SKM-1 treated with dmso at 0.1 percent for 144 hours (cell line): ENCODE data around the gene PLA2G2D.

Experiments used
- DNase-seq: peaks from one replicate; lab custom pipeline; 2025; ENCODE audit not compliant: unreplicated experiment; lab: John Stamatoyannopoulos, UW

PLA2G2D gene

GRCh38 chr1:20115479-20115878 lies 3.9 kb downstream of the PLA2G2D start:
- DNase-seq: no peak

DNA sequence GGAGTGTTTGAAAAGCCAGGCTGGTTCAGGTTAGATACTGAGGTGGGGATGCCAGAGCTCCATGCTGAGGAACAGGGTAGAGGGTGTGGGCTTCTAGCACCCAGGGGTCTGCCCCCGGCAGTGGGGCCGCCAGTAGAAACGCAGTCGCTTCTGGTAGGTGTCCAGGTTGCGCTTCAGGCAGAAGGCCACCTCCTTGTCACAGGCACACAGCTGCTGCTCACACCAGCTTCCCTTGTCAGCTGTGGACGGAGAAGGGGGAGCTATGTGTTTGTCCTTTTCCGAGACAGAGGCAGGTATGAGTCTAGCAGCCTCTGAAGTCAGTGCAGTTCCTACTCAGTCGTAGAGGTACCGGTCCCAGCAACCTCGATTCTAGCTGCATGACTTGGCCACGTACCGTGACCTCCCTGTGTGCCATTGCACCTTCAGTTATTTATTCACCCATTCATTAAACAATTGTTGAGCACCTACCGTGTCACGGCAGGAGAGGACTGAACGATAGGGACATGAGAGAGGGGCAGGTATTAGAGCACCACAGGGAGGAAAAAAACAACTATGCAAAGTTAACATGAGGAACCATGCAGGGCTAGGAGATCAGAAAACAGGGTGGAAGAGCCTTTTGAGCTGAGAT lies 5.2 kb downstream of the PLA2G2D start:
- no peak for DNase-seq

GRCh38 chr1:20112279-20113000 lies 6.9 kb downstream of the PLA2G2D start:
- no peak for DNase-seq

DNA sequence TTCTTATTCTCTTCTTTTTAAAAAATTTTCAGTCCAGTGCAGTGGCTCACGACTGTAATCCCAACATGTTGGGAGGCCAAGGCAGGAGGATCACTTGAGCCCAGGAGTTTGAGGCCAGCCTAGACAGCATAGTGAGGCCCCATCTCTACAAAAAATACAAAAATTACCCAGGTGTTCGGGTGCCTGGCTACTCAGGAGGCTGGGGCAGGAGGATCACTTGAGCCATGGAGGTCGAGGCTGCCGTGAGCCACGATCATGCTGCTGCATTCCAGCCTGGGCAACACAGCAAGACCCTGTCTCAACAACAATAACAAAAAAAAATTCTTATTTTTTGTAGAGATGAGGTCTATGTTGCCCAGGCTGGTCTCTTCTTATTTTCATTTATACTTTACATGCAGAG lies 7.9 kb downstream of the PLA2G2D start:
- no peak for DNase-seq

DNA sequence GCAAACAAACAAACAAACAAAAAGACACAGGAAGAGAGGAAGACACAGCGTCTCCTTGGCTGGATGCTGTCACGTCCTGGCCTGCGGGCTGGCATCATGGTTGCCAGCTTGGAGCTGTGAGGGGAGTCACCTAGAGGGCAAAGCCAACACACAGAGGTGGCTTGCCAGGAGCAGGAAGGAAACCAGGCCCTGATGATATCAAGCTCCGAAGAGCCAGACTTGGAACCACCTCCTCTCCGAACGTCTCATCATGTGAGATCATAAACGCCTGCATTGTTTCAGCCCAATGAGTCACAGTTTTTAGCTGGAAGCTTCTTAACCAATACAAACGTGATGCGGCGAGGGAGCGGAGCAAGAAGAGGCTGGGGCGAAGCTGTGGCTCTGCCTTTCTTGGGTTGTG lies 8.7 kb downstream of the PLA2G2D start:
- no peak for DNase-seq

DNA sequence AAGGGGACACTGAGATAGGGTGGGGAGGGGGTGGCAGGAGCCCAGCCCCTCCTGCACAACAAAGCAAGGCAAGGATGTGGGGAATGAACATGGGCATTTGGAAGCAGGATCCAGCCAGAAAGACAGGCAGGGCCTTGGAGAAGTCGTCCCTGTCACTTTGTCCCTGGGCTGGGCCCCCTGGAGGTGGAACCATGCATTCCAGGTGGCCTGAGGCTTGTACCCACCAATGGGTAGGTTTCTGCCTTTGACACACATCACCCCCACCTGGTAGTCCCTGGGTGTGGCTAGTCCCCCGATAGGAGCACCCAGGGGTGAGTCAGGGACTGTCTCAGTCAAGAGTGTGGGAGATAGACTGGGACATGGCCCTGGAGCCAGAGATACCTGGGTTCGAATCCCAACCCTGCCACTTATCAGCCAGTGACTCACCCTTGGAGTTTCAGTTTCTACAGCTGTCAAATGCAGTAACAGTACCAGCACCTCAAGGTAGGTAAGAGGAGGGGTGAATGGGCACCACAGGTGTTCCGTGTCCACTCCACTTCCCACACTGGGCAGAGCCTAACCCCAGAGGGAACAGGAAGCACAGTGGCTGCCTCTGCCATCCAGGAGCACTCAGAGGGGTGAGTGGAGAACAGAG lies 10.0 kb downstream of the PLA2G2D start:
- DNase-seq: no peak

- no peak for DNase-seq
These were observed 10.8 kb downstream of the PLA2G2D start for GRCh38 chr1:20108366-20109123.

GRCh38 chr1:20107796-20108195 lies 11.5 kb downstream of the PLA2G2D start:
- DNase-seq: no peak

DNA sequence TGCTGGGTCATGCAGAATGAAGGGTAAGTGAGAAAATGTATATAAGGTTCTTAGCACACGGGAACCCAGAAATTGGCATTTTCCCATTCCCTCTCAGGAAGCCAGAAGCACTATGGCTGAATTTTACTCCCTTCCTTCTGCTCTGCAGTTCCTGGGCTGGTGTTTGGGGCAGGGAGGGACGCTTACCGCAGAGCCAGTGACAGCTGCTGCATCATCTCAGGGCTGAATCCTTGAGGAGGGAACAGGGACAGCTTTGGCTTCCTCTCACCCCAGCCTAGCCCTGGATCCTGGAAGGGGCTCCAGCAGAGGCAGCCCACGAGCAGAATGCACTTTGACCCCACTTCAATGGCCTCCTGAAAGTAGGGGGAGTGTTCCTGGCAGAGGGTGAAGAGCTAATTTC lies 12.0 kb downstream of the PLA2G2D start:
- DNase-seq: no peak

GRCh38 chr1:20105856-20106255 lies 13.5 kb downstream of the PLA2G2D start:
- DNase-seq: no peak

DNA sequence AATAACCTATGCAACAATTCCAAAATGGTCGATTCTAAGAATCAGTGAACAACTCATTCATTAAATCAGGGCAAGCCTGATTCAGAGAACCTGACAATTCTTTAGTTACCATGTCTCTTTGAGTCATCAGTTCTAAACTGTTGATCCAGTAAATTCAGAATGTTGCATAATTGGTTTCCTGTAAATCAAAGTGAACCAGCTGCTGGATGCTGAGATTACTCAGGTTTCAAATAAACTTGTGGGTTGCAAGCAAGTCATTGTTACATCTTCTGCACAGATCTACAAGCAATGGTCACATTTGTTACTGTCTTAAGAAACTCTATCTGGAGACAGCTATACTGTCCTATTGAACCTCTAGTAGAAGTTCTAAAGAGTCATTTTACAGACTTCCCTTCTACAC lies 16.5 kb downstream of the PLA2G2D start:
- no peak for DNase-seq

- DNase-seq: peak; percentile 60
These were observed 18.5 kb downstream of the PLA2G2D start for GRCh38 chr1:20100632-20101355.

GRCh38 chr1:20099533-20099932 lies 19.8 kb downstream of the PLA2G2D start:
- no peak for DNase-seq

DNA sequence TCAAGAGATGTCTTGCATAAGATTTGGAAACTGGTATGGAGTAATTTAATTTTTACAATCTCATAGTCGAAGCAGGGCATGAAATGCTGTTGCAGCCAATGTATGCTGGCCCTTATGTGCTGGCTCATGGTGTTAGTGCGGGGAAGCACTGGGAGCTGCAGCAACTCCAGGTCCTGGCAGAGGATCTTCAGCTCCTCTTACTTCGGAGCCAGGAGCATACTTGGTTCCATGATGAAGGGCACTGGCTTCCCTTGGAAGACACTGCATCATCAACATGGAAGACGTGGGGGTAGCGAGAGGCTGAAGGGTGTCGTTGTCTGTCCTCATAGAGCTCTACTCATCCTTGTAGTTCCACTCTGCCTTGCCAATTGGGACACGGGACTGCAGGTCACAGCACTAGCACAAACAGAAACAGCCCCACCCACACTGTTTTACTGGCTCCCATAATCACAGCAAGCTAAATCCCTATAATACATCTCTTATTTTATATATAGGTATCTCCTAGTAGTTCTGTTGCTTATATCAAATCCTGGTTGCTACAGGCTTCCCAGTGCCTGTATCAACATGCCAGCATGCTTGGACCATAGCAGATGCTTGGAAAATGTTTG lies 22.4 kb downstream of the PLA2G2D start:
- no peak for DNase-seq

GRCh38 chr1:20095564-20096434 lies 23.5 kb downstream of the PLA2G2D start:
- no peak for DNase-seq

- DNase-seq: no peak
These were observed 25.4 kb downstream of the PLA2G2D start for GRCh38 chr1:20093940-20094391.

- DNase-seq: no peak
These were observed 26.0 kb downstream of the PLA2G2D start for GRCh38 chr1:20093303-20093702.

GRCh38 chr1:20090641-20091040 lies 28.7 kb downstream of the PLA2G2D start:
- no peak for DNase-seq

GRCh38 chr1:20090119-20090518 lies 29.2 kb downstream of the PLA2G2D start:
- DNase-seq: no peak
